ENCODE measurements around the gene ATP11B.

- TF ChIP-seq CTCF (IDR thresholded peaks at IDR 0.05), result no peak
- no peak for TF ChIP-seq EZH2phosphoT487 (IDR thresholded peaks at IDR 0.05)
- TF ChIP-seq EZH2 (IDR thresholded peaks at IDR 0.05), result no peak
Observed at GRCh38 chr3:182911782-182912111, 118.4 kb downstream of the ATP11B start.
